HG03045 (cell line): Measurements from ENCODE around the gene MRPS14.
"Not testable (repeated sequence)": the region's sequence is repeated elsewhere in the genome, so short reads cannot be mapped to it uniquely, and the experiment has no call there.

Experiments
- ATAC-seq: cut with Tn5 transposase; IDR thresholded peaks from one replicate; pipeline ENCODE4 v1.9.1; 2021; ENCODE audit warnings: mild to moderate bottlenecking, moderate library complexity; ENCODE audit not compliant: unreplicated experiment

MRPS14 gene

DNA sequence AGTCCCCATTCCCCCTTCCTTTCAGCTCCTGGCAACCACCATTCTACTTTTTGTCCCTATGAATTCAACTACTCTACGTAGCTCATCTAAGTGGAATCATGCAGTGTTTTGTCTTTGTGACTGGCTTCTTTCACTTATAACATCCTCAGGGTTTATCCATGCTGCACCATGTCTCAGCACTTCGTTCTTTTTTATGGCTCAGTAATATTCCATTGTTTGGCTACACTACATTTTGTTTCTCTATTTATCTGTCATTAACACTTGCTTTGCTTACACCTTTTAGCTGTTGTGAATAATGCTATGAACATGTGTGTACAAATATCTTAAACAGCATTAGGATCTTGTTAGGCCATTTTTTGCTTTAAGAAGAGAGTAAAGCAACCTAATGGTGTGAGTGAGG lies 1.5 kb upstream of the MRPS14 start:
- ATAC-seq: no peak

DNA sequence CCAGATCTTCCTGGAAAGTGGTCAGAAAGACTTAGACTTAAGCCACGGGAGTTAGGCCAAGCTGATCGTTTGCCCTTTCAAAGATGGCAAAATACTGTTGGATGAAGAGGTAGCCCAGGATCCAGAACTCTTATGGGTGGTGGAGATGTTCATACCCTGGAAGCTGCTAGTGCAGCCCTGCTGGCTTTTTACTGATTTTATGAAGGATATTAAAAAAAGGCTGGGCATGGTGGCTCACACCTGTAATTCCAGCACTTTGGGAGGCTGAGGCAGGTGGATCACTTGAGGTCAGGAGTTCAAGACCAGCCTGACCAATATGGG lies 657 bp upstream of the MRPS14 start:
- ATAC-seq: not testable (repeated sequence)

DNA sequence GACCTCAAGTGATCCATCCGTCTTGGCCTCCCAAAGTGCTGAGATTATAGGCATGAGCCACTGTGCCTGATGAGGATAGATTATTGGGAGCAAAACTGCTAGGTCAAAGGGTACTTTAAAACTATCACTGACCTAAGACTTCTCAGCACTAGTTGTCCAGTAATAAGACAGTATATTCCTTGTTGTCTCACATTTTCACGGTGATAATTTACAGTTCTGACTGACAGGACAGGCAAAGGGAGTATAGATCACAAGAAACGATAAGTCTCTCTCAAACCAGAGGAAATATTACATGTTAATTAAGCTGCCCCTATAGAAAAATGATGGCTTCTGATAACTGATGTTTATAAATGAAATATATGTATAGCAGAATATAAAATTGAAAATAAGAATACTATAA lies 3.7 kb downstream of the MRPS14 start:
- ATAC-seq: no peak

DNA sequence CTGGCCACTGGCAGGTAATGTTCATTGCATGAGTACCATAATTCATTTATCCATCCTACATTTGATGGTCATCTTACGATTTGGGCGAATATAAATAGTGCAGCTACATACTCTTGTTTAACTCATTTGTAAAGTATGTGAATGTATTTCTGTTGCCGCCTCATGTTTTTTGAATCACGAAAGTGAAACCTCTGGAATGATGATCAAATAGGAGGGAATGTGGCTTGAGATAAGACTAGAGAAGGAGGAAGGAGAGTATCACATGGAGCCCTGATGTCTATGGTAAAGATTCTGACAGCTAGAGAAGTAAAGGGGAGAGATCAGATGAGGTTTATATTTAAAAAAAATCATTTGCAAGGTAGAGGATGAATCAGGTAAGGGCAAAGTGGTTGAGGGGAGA lies 8.0 kb downstream of the MRPS14 start:
- no peak for ATAC-seq

DNA sequence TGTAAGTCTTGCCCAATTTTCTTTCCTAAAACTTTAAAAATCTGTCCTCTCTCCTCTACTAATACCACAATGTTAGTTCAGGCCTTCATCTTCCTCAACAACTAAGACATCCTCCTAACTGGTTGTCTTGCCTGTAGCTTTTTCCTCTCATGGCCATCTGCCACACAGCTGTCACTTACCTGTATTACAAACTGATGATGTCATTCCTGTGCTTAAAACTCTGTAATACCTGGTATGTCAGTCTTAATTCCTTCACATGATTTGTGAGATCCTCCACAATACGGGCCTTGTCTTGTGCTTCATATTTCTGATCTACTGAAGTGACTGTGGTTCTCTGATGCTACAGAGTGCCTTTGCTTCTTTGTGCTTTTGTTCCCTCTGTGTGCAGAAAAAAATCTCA lies 9.8 kb downstream of the MRPS14 start:
- ATAC-seq: no peak

DNA sequence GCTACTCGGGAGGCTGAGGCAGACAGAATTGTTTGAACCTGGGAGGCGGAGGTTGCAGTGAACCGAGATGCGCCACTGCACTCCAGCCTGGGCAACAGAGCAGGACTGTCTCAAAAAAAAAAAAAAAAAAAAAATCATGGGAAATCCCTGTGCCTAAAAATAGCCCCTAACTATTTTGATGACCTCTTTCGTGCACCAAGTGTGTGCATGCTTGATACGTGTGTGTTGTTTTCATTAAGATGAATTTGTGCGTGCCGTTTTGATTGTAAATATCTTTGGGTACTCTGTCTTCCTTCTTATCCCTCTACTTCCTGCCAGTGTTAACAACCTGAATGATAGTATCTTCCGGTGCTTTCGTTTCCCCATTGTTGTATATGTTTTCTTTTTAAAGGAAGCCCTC lies 13.7 kb downstream of the MRPS14 start:
- no peak for ATAC-seq

DNA sequence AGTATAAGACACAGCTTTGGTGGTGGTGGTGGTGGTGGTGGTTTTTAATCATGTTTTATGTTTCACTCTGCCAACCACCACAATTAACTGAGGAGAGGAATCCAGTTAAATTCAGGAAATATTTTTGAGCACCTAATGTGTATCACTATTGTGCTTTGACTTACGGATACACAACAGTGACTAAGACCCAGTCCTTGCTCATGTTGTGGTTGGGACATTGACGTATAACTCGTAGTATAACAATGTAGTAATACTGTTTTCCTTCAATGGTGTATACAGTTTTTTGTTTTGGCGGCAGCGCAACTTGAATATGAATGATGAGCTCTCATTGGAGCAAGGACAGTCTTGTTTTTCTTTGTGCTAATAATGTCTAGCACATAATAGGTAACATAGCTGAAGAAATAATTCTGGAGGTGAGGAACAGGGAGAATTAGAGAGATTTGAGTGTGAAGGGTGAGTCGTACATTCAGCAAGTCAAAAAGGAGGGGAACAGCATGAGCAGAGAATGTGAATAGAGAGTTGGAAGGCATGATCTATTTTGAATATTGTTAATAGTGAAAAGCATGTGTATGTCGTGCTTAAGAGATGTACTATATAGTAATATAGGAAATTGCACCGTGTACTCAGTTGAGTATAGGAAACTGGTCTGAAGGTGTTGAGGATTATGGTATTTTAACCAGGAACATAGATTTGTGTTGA lies 18.0 kb downstream of the MRPS14 start:
- ATAC-seq: no peak

DNA sequence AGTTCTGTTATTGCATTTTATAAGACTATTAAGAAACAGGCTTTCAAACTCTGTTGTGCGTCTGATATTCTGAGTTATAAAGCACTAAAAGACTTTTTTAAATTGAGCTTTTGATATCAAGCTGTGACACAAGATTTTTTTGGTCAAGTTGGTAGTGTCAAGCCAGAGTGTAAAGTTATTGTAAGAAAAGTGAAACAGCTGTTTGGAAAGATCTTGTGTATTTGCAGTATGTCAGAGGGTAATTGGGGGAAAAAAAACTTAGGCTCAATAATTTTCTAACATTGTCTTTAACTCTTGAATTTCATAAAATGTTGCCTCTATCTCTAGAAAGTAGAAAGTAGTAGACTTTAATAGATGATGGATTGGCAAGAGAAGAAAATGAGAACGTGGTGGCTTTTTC lies 19.7 kb downstream of the MRPS14 start:
- ATAC-seq: no peak

DNA sequence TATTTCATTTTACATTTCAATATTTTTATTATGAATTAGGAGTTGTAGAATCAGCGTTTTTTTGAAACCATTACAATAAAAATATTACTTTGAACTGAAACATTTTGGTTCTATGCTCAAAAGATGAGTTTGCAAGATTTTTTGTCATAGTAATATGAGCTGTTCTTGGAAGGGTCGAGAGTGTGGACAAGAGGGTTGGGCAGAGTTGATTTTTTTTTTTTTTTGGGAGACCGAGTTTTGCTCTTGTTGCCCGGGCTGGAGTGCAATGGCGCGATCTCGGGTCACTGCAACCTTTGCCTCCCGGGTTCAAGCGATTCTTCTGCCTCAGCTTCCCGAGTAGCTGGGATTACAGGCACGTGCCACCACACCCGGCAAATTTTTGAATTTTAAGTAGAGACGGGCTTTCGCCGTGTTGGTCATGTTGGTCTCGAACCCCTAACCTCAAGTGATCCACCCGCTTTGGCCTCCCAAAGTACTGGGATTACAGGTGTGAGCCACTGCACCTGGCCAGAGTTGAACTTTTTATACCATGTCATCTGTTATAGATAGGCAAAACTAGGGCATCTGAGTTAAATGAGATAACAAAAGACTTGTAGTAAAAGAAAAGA lies 20.2 kb downstream of the MRPS14 start:
- no peak for ATAC-seq

DNA sequence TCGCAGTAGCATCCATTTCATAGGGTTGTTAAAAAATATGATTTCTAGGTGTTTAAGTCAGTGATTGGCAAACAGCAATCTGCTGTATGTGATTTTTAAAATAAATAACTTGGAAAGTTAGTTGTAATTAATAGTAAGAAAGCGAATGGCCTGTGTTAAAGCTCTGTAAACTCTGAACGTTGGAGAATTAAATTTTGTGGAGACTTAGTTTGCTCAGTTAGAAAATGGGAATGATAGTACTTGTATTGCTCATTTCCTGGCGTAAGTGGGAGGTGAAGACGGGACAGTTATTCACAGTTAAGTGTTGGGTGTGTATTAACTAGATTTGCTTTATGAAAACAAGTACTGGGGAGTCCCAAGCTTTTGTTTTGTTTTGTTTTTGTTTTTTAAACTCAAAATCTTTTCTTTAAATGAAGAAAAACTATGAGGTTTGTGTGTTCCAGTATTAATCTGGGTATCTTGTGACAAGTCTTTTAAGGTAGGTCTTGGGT lies 22.5 kb downstream of the MRPS14 start:
- no peak for ATAC-seq

DNA sequence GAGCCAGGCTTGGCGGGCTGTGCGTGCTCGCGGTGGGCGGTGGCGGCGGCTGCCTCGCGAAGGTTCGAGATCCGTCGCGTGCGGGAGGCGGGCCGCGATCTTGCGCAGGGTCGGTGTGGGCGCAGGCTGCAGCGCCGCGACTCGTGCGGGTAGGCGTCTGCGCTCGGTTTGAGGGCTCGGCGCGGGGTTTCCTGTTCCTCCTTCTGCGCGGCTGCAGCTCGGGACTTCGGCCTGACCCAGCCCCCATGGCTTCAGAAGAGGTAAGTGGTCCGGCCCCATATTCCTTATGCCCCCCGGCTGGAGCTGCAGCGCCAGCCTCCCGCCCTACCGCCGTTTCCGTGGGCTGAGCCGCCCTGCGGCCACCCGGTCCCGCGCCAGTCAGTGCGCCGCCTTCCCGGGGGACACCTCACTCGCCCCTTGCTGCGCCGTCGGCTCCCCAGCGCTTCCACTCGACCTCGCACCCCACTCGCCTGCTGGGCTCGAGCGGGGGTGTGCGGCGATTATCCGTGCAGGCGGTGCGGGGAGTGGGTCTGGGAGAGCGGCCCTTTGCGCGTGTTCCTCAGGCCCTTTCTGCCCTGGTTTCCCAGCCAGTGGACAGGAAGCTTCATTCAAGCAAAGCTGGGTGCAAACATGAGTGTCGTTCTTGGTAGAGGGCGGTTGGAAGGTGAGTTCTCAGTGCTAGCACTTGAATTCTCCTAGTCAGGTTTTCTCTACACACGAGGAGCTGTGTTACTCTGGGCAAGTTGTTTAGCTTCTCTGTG lies 23.1 kb downstream of the MRPS14 start, which contains the start of gene CACYBP:
Gene CACYBP, plus strand, starts transcription at position 12 of the 761 bp plus-strand sequence. Its CDS starts 234 bp downstream, at position 246.
- ATAC-seq: peak; percentile 6

DNA sequence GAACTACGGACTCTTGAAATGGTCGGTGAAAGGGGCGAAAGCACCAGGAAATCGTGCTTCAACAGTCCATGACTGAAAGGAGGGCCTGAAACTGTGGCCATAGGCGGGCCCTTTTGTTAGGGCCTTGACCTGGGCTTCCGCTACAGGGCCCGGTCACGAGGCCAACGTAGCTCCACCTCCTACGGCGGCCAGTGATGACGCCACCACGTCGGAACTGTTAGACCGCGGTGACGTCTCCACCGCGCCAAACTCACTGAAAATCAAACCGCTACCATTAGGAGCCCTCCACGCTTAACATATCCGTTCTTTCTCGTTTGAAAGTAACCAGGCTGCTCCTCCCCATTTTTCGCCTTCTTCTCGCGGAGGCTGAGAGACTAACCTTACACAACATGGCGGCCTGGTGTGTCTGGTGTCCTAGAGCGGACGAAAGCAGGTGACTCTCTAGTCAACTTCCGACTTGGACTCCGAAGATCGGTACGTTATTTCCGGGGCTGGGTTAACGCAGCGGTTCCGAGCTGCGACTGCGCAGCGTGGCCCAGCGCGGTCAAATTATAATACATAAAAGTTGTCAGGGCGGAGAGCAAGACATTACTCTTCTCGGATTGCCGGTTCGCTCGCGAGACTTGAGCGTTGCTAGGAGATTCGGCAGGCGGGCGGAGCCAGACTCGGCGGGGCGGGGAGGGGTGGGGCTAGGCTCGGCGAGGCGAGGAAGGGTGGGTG lies 23.8 kb downstream of the MRPS14 start:
- ATAC-seq: peak; percentile 79

DNA sequence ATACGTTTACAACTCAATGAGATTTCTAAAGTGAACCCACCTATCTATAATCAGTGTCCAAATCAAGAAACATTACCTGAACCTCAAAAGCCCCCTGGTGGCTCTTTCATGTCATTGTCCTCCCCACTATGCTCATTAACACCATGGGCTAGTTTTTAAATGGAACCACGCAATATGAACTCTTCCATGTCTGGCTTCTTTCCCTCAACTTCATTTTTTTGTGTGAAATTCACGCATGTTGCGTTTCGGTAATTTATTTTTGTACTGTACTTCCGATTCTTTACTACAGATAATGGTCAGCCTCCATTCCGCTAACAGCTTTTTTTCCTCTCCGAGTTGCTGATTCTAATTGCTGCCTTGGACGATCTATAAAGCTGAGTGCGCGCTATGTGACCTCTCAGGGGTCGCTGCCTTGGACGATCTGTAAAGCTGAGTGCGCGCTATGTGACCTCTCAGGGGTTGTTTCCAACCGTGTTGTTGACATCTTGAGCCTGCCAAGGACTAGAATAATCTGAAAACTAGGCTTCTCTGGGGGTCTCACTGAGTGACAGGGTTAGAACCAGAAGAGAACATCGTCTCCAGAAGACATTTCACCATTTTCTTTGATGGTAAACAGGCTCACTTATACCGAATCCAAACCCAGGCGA lies 24.5 kb downstream of the MRPS14 start:
- peak; percentile 0 for ATAC-seq

DNA sequence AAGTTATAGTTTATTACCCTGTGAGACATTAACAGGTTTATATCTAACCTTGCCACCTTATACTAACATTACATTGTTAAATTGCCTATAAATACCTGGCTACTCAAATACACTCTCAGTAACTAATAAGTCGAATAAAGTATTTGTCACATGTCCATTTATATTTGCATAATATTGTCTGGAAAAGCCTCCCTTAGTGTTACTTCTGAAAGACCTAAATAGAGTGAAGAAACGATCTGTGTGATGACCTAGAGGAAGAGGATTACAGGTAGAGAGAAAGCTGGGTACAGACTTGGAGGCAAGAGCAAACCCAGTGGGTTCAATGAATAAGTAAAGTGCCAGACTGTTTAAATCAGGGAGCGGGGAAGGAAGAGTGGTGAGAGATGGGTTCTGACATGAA lies 26.2 kb downstream of the MRPS14 start:
- ATAC-seq: no peak

DNA sequence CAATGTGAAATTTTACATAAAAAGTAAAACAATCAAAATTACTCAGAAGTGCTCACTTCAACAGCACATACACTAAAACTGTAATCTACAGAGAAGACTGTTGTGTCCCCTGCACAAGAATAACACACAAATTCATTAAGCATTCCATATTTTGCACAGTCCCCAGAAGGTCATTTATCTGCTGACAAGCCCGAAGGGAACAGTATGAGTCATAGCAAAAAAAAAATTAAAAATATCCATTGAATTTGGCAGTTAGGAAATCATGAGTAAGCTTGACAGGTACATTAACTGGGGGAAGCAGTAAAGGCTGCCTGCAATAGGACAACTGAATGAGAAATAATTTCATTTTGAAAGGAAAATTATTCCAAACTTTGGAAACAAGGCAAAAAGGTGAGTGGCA lies 26.7 kb downstream of the MRPS14 start:
- ATAC-seq: no peak

DNA sequence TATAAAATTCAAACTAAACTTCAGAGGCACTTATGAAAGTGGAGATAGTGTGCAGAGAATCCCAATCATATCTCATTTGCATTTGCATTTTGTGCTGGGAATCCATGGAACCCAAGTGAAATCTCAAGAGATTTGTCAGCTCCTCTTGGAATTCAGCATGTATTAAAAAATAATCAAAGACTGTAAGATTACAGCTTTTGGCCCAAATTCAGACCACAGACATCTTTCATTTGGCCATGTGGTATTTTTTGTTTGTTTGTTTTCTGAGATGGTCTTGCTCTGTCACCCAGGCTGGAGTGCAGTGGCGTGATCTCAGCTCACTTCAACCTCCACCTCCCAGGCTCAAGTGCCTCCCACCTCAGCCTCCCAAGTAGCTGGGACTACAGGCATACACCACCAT lies 27.3 kb downstream of the MRPS14 start:
- no peak for ATAC-seq

DNA sequence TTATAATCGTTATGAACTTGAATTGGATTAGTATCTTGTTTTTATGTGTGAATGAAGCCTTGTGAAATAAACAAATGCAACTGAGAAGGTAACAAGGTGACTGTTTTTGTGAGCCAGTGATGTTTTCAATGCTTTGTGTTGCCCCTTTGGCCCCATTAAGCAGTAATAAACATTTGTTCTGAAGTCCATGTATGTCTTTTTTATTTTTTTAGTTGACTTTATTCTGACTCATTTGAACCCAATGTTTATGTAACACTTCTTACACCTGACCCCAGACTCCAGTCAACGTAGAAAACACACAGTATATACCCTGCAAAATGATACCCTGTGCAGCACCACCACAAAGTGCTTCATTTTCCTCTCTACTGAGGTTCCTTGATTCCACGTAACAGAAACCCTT lies 28.1 kb downstream of the MRPS14 start:
- ATAC-seq: no peak

DNA sequence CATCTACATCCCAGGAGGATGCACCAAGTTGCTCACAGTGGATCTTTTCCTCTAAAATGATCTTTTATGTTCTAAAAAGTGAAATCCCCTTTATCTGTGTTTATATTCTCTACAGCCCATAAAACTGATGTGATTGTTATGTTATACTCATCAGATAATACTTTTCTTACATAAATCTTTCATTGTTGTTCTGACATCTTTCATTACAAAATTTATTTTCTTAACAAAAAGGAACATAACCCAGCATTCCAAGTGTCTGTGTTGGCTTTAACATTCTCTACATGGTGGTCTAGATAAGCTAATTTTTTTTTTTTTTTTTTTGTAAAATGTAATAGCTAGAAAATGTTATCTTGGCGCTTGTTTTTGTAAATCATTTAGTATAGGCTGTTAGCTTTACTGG lies 31.8 kb downstream of the MRPS14 start:
- no peak for ATAC-seq

DNA sequence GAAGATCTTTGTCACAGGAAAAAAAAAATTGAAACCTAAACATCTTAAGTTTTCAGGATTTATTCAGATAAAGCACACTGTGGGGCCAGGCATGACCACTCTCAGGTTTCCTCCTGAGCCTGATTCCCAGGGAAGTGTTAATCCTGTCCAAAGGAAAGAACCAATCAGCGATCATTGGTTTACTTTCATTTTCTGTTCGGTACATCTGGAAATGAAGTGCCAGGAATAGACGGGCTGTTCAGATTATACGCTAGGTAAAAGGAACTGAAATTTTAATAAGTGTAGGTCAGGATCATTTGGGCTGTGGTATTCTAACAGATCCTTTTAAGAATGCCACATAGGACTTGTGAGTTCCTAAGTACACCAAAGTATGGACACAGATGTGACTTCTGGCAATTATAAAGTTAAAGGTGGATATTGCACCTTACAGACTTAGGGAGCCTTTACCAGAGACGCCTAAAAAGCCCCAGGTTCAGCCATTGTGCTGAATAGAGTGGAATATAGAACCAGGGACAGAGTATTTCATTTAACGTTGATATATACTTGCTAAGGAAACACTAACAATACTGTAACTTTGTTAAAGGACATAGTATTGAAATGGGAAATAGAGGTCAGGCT lies 32.7 kb downstream of the MRPS14 start:
- ATAC-seq: no peak

DNA sequence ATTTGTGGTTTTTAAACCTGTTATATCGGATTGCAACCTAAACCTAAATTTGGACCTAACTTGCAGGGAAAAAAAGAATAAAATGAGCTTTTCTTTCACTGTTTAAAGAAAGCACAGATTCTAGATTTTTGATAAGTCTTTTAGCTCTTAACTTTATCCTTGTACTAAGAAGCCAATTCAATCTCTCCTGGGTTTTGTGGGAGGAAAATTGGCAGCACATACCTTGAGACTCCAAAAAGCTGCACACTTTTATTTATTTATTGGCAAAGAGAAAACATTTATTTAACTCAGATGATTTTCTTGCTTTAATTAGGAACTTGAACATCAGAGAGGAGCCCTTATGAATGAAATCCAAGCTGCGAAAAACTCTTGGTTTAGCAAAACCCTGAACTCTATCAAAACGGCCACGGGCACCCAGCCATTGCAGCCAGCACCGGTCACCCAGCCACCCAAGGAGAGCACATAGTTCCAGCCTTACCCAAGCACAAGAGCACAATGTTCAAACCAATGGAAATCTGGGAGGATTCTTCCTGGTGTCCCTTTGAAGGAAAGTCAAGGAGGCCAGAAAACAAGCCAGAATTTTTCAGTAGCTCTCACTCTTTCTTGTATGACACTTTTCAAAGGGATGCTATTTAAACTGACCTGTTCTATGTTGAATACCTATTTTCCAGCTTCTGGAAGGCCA lies 33.5 kb downstream of the MRPS14 start:
- ATAC-seq: no peak
